HepG2 (cell line): ENCODE data around the gene KCNAB2. TPM values are rescaled to one million over a fixed set of nuclear protein-coding genes. Genes with fewer than 3 reads are reported as not detected.

Source experiments
- ATAC-seq: fragments of 200-7000 bp; cut with Tn5 transposase; 3 replicates; pipeline ENCODE4 v1.9.1; 2020; ENCODE audit warnings: mild to moderate bottlenecking, moderate library complexity
- BruUV-seq: library from RNA; stranded (reverse); fragments of 400-500 nt; replicated peaks from 2 replicates; lab custom pipeline; 2021; lab: Mats Ljungman, UMichigan
- CTCF ChIA-PET: fragments of 300-600 bp; formaldehyde crosslinking; extraction: SDS; loops from one replicate; lab custom pipeline; 2021; ENCODE audit warnings: low total read pairs, inconsistent platforms, low intra/inter-chr PET ratio; lab: Yijun Ruan, JAX
- POLR2A ChIA-PET: fragments of 350-600 bp; sonication (Branson Sonifier 250); formaldehyde crosslinking; loops from one replicate; lab custom pipeline; 2020; ENCODE audit warnings: antibody characterized with exemption, inconsistent platforms; lab: Yijun Ruan, JAX
- DNase-seq: peaks from one replicate; pipeline ENCODE4 v3.0.0-alpha.2; 2015; ENCODE audit warnings: low spot score
- FAIRE-seq: peaks from 3 replicates; lab custom pipeline; 2011; peaks lifted over from hg19 to GRCh38; lab: Jason Lieb, UNC
- H2AFZ ChIP-seq: one replicate; pipeline ENCODE4 v1.6.1; 2011; ENCODE audit warnings: low read length, inconsistent platforms
- H3K27ac ChIP-seq: fragments of 300-600 bp; 3 replicates; pipeline ENCODE4 v1.8.0; 2011; ENCODE audit warnings: mixed run types, mild to moderate bottlenecking, mixed read lengths, low read length, inconsistent platforms; ENCODE audit not compliant: insufficient read depth; ENCODE audit errors: extremely low read length
- H3K27me3 ChIP-seq, 2 experiments: fragments of 200-600 bp in 1 of 2; 2 replicates in 1 of 2; 3 replicates in 1 of 2; pipeline versions ENCODE4 v1.6.0 to v1.8.0; 2011; ENCODE audit warnings: low read length in 2 of 2, mild to moderate bottlenecking in 2 of 2, moderate library complexity in 2 of 2, inconsistent platforms in 1 of 2; ENCODE audit not compliant: insufficient read depth in 2 of 2, control insufficient read depth in 1 of 2
- H3K36me3 ChIP-seq, 2 experiments: fragments of 200-600 bp in 1 of 2; replicated peaks in 1 of 2; 2 replicates in 1 of 2; 3 replicates in 1 of 2; pipeline versions ENCODE4 v1.5.1 to v1.8.0; 2011; ENCODE audit warnings: low read length in 2 of 2, inconsistent platforms in 1 of 2; ENCODE audit not compliant: insufficient read depth in 2 of 2, control insufficient read depth in 1 of 2
- H3K4me1 ChIP-seq: 2 replicates; pipeline ENCODE4 v1.5.1; 2012; ENCODE audit warnings: low read length, inconsistent platforms; ENCODE audit not compliant: insufficient read depth
- H3K4me2 ChIP-seq: 2 replicates; pipeline ENCODE4 v1.6.0; 2011; ENCODE audit warnings: low read depth, low read length, inconsistent platforms
- H3K4me3 ChIP-seq, 3 experiments: fragments of 200-600 bp in 1 of 3; sonication (generic), shearing (Covaris generic) in 1 of 3; replicated peaks in 1 of 3; 2 replicates each; pipeline ENCODE4 v1.5.1; 2011 to 2016; ENCODE audit warnings: low read length in 3 of 3, inconsistent platforms in 2 of 3, low read depth in 2 of 3, mild to moderate bottlenecking in 2 of 3, control low read depth in 1 of 3, mixed read lengths in 1 of 3; ENCODE audit not compliant: insufficient read depth in 1 of 3
- H3K79me2 ChIP-seq: one replicate; pipeline ENCODE4 v1.6.1; 2011; ENCODE audit warnings: low read length, inconsistent platforms; ENCODE audit not compliant: insufficient read depth
- H3K9ac ChIP-seq: 2 replicates; pipeline ENCODE4 v1.6.0; 2011; ENCODE audit warnings: mild to moderate bottlenecking, low read depth, low read length, inconsistent platforms; ENCODE audit not compliant: insufficient read depth
- H3K9me3 ChIP-seq: 2 replicates; pipeline ENCODE4 v1.5.1; 2012; ENCODE audit warnings: mild to moderate bottlenecking, low read length
- H4K20me1 ChIP-seq: 2 replicates; pipeline ENCODE4 v1.6.0; 2011; ENCODE audit warnings: inconsistent platforms, mild to moderate bottlenecking, low read length, moderate library complexity; ENCODE audit not compliant: insufficient read depth
- ATAD3A ChIP-seq: sonication (generic); formaldehyde crosslinking; IDR thresholded peaks from 2 replicates; pipeline ENCODE4 v1.4.0; 2020; ENCODE audit warnings: missing genetic modification reagents
- KDM5A ChIP-seq: fragments of 200-600 bp; sonication (generic); IDR thresholded peaks from 2 replicates; pipeline ENCODE4 v1.7.0; 2018; ENCODE audit warnings: antibody characterized with exemption, mild to moderate bottlenecking, low read length, borderline replicate concordance
- KLF11 ChIP-seq: IDR thresholded peaks from 2 replicates; pipeline ENCODE4 v1.6.1; 2016; ENCODE audit warnings: missing compliant biosample characterization
- MIXL1 ChIP-seq: IDR thresholded peaks from 2 replicates; pipeline ENCODE4 v1.6.1; 2016
- NR2C2 ChIP-seq: sonication (generic); formaldehyde crosslinking; IDR thresholded peaks from 2 replicates; pipeline ENCODE4 v1.4.0; 2020; ENCODE audit warnings: missing genetic modification reagents, mild to moderate bottlenecking, moderate library complexity, borderline replicate concordance
- ONECUT2 ChIP-seq: sonication (generic); formaldehyde crosslinking; IDR thresholded peaks from 2 replicates; pipeline ENCODE4 v1.4.0; 2020; ENCODE audit warnings: missing genetic modification reagents
- SIN3A ChIP-seq: IDR thresholded peaks from 2 replicates; pipeline ENCODE4 v1.6.1; 2011; ENCODE audit warnings: low read depth, mild to moderate bottlenecking, control low read depth, low read length, borderline replicate concordance
- SNAPC2 ChIP-seq: sonication (generic); formaldehyde crosslinking; IDR thresholded peaks from 2 replicates; pipeline ENCODE4 v1.8.1; 2022; ENCODE audit warnings: mild to moderate bottlenecking, missing genetic modification reagents
- ZC3H13 ChIP-seq: sonication (generic); formaldehyde crosslinking; IDR thresholded peaks from 2 replicates; pipeline ENCODE4 v1.8.1; 2023; ENCODE audit warnings: mild to moderate bottlenecking, missing genetic modification reagents, moderate library complexity
- ZFP82 ChIP-seq: sonication (generic); formaldehyde crosslinking; IDR thresholded peaks from 2 replicates; pipeline ENCODE4 v1.5.1; 2020; ENCODE audit warnings: mild to moderate bottlenecking, missing genetic modification reagents, borderline replicate concordance
- ZNF24 ChIP-seq: fragments of 450-650 bp; IDR thresholded peaks from 2 replicates; pipeline ENCODE4 v1.6.1; 2017; ENCODE audit warnings: antibody characterized with exemption, mild to moderate bottlenecking
- WGBS: methylation state at CpG from one replicate; pipeline ENCODE4 v1.1.6; 2017; ENCODE audit warnings: low lambda C conversion rate; 5-methylcytosine and 5-hydroxymethylcytosine counted together
- in situ Hi-C: cut with HindIII; loops from 2 replicates; pipeline ENCODE4 v1.10.0; 2017; ENCODE audit warnings: low pct_unique_long_range_greater_than_20kb; ENCODE audit not compliant: extremely low pct_ligation_motif_present
- intact Hi-C: fragments of 100-400 bp; cut with micrococcal nuclease; formaldehyde crosslinking; loops from one replicate; pipeline ENCODE4 v1.10.0; 2022; ENCODE audit not compliant: unreplicated experiment
- polyA plus RNA-seq, 8 experiments: library from polyadenylated mRNA; depleted of rRNA in 3 of 8; stranded (reverse) in 7 of 8; unstranded in 1 of 8; fragments of >200 nt; fragmentation: Illumina TruSeq in 4 of 8; extraction: Trizol in 4 of 8; gene quantifications; 2 replicates each; pipeline versions ENCODE4 v1.2.1 to v1.2.3, GENCODE V29; 2011 to 2016; ENCODE audit warnings: low read depth in 4 of 8, missing spikeins in 1 of 8, mixed read lengths in 1 of 8; ENCODE audit not compliant: insufficient read depth in 1 of 8
- total RNA-seq, 5 experiments: library from RNA; depleted of rRNA; stranded (reverse); fragments of >200 nt; fragmentation: Illumina TruSeq; extraction: Trizol; gene quantifications; 2 replicates each; pipeline ENCODE4 v1.2.3, GENCODE V29; 2016; ENCODE audit warnings: low read depth in 1 of 5
- TF ChIP-seq, protein P1 (sequence below): sonication (generic); formaldehyde crosslinking; IDR thresholded peaks from 2 replicates; pipeline ENCODE4 v1.4.0; 2020; ENCODE audit warnings: missing genetic modification reagents, borderline replicate concordance
- TF ChIP-seq, protein P2 (sequence below): sonication (generic); formaldehyde crosslinking; IDR thresholded peaks from 2 replicates; pipeline ENCODE4; 2020; ENCODE audit warnings: missing genetic modification reagents, mild to moderate bottlenecking, borderline replicate concordance
- TF ChIP-seq, protein P3 (sequence below): sonication (generic); formaldehyde crosslinking; conservative IDR thresholded peaks from 2 replicates; pipeline ENCODE4 v1.4.0; 2020; ENCODE audit warnings: missing genetic modification reagents
- TF ChIP-seq, protein P4 (sequence below): sonication (generic); formaldehyde crosslinking; IDR thresholded peaks from 2 replicates; pipeline ENCODE4 v1.4.0; 2020; ENCODE audit warnings: mild to moderate bottlenecking, low read depth, missing genetic modification reagents

Gene KCNAB2
- total and polyA plus RNA-seq, 2 of the 13 experiments (the other 11 are each of a cell fraction or from before 2014, with no cell fraction given), result 6.2 to 8.8 TPM

DNA sequence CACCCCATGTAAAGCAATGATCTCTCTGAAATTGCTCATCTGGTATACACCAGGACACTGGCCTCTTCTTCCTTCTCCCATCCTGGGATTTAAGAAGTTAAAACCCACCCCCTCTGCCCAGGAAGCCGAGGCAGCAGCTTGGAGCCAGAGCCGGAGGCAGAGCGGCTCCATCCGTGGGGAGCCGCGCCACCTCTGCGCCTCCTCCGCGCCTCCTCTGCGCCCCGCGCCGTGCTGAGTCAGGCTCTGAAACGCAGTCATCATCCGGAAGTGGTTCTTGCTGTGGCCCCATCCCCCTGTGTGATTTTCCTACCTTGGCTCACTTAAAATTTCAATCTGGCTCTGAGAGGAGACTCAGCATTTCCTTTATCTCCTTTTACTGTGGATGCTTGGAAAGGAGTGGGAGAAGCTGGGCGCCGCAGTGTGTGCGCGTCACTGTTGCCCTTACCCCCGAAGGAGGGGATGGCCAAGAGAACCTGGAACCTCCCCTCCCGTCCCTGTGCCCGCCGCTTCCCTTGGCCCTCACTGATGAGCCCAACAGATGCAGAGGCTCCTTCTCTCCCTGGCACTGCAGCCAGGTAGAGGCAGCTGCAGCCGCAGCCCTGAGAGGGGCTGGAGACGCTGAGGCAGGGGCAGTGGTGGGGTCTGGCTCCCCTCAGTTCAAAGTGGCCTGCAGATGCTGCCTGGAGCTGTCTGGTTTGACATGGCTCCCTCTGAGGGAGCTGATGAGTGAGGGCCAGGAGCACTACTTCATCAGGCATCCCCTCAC lies 38.2 kb upstream of the KCNAB2 start:
- no peaks in the 10 kb centered on the region for H4K20me1 ChIP-seq
- no peaks in the 10 kb centered on the region for H3K79me2 ChIP-seq
- H3K9me3 ChIP-seq, result no peaks in the 10 kb centered on the region
- in situ Hi-C loops (no loop called here), intact Hi-C loops (no loop called here)
- ChIA-PET POLR2A (no interaction called here), CTCF (no interaction called here)
- H3K9ac ChIP-seq, result no peak overlapping the region
- no peak overlapping the region for H3K4me3 ChIP-seq
- no peak overlapping the region for H3K27ac ChIP-seq
- no peak overlapping the region for H2AFZ ChIP-seq
- peaks cover 0 to 4% of the 10 kb centered on the region in 2 experiments; a peak in 1 of 5 replicates for H3K27me3 ChIP-seq
- WGBS, result 87% methylated on average over 24 of the region's 25 CpGs
- no peak overlapping the region for H3K4me2 ChIP-seq
- peaks cover 43% of the 10 kb centered on the region for H3K4me1 ChIP-seq
- BruUV-seq, result no TSS peak
- H3K36me3 ChIP-seq, result no peaks in the 10 kb centered on the region
- FAIRE-seq (no peak), ATAC-seq (no peak), DNase-seq (no peak)
- TF ChIP-seq MIXL1 (CRISPR knock-in tag) (no peak), ATAD3A (no peak), SIN3A (no peak), ZFP82 (no peak), NR2C2 (no peak), SNAPC2 (CRISPR knock-in tag) (no peak), KLF11 (CRISPR knock-in tag) (no peak), KDM5A (no peak), ZC3H13 (CRISPR knock-in tag) (no peak), ONECUT2 (CRISPR knock-in tag) (no peak), ZNF24 (no peak)
- TF ChIP-seq, protein P1, sequence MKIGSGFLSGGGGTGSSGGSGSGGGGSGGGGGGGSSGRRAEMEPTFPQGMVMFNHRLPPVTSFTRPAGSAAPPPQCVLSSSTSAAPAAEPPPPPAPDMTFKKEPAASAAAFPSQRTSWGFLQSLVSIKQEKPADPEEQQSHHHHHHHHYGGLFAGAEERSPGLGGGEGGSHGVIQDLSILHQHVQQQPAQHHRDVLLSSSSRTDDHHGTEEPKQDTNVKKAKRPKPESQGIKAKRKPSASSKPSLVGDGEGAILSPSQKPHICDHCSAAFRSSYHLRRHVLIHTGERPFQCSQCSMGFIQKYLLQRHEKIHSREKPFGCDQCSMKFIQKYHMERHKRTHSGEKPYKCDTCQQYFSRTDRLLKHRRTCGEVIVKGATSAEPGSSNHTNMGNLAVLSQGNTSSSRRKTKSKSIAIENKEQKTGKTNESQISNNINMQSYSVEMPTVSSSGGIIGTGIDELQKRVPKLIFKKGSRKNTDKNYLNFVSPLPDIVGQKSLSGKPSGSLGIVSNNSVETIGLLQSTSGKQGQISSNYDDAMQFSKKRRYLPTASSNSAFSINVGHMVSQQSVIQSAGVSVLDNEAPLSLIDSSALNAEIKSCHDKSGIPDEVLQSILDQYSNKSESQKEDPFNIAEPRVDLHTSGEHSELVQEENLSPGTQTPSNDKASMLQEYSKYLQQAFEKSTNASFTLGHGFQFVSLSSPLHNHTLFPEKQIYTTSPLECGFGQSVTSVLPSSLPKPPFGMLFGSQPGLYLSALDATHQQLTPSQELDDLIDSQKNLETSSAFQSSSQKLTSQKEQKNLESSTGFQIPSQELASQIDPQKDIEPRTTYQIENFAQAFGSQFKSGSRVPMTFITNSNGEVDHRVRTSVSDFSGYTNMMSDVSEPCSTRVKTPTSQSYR (CRISPR knock-in tag), result no peak
- TF ChIP-seq, protein P2, sequence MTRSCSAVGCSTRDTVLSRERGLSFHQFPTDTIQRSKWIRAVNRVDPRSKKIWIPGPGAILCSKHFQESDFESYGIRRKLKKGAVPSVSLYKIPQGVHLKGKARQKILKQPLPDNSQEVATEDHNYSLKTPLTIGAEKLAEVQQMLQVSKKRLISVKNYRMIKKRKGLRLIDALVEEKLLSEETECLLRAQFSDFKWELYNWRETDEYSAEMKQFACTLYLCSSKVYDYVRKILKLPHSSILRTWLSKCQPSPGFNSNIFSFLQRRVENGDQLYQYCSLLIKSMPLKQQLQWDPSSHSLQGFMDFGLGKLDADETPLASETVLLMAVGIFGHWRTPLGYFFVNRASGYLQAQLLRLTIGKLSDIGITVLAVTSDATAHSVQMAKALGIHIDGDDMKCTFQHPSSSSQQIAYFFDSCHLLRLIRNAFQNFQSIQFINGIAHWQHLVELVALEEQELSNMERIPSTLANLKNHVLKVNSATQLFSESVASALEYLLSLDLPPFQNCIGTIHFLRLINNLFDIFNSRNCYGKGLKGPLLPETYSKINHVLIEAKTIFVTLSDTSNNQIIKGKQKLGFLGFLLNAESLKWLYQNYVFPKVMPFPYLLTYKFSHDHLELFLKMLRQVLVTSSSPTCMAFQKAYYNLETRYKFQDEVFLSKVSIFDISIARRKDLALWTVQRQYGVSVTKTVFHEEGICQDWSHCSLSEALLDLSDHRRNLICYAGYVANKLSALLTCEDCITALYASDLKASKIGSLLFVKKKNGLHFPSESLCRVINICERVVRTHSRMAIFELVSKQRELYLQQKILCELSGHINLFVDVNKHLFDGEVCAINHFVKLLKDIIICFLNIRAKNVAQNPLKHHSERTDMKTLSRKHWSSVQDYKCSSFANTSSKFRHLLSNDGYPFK, result no peak
- TF ChIP-seq, protein P3, sequence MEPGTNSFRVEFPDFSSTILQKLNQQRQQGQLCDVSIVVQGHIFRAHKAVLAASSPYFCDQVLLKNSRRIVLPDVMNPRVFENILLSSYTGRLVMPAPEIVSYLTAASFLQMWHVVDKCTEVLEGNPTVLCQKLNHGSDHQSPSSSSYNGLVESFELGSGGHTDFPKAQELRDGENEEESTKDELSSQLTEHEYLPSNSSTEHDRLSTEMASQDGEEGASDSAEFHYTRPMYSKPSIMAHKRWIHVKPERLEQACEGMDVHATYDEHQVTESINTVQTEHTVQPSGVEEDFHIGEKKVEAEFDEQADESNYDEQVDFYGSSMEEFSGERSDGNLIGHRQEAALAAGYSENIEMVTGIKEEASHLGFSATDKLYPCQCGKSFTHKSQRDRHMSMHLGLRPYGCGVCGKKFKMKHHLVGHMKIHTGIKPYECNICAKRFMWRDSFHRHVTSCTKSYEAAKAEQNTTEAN, result no peak
- TF ChIP-seq, protein P4, sequence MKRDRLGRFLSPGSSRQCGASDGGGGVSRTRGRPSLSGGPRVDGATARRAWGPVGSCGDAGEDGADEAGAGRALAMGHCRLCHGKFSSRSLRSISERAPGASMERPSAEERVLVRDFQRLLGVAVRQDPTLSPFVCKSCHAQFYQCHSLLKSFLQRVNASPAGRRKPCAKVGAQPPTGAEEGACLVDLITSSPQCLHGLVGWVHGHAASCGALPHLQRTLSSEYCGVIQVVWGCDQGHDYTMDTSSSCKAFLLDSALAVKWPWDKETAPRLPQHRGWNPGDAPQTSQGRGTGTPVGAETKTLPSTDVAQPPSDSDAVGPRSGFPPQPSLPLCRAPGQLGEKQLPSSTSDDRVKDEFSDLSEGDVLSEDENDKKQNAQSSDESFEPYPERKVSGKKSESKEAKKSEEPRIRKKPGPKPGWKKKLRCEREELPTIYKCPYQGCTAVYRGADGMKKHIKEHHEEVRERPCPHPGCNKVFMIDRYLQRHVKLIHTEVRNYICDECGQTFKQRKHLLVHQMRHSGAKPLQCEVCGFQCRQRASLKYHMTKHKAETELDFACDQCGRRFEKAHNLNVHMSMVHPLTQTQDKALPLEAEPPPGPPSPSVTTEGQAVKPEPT (CRISPR knock-in tag), result no peak
